IPS-18a (cell line): ENCODE results near the gene ITGAL.

Experiments used
- H3K27ac ChIP-seq: one replicate; pipeline ENCODE4 v1.5.1; 2013; ENCODE audit warnings: low read length
- H3K27me3 ChIP-seq: one replicate; pipeline ENCODE4 v1.6.1; 2013; ENCODE audit warnings: mild to moderate bottlenecking, low read length; ENCODE audit not compliant: control insufficient read depth, insufficient read depth
- H3K36me3 ChIP-seq: one replicate; pipeline ENCODE4 v1.6.1; 2013; ENCODE audit warnings: low read depth, low read length; ENCODE audit not compliant: control insufficient read depth
- H3K4me1 ChIP-seq: one replicate; pipeline ENCODE4 v1.6.1; 2013; ENCODE audit warnings: low read depth, low read length; ENCODE audit not compliant: control insufficient read depth
- H3K4me3 ChIP-seq: one replicate; pipeline ENCODE4 v1.5.1; 2013; ENCODE audit warnings: low read length
- H3K9ac ChIP-seq: one replicate; pipeline ENCODE4 v1.6.1; 2013; ENCODE audit warnings: mild to moderate bottlenecking, low read length, moderate library complexity
- H3K9me3 ChIP-seq: one replicate; pipeline ENCODE4 v1.6.1; 2013; ENCODE audit warnings: low read depth, low read length; ENCODE audit not compliant: control insufficient read depth

The ITGAL gene

GRCh38 chr16:30558789-30559377 lies 86.3 kb downstream of the ITGAL start:
- Histone ChIP-seq H3K4me1 (peaks cover 6% of the 10 kb centered on the region), H3K9ac (peak overlapping the region; percentile 63), H3K27ac (peak overlapping the region; percentile 88), H3K36me3 (peaks cover 9% of the 10 kb centered on the region), H3K27me3 (no peaks in the 10 kb centered on the region), H3K4me3 (peak overlapping the region; percentile 47), H3K9me3 (no peaks in the 10 kb centered on the region)

GRCh38 chr16:30559690-30560089 lies 87.1 kb downstream of the ITGAL start:
- H3K27me3 ChIP-seq = no peaks in the 10 kb centered on the region
- no peaks in the 10 kb centered on the region for H3K9me3 ChIP-seq
- H3K4me3 ChIP-seq = no peak overlapping the region
- no peak overlapping the region for H3K9ac ChIP-seq
- peaks cover 6% of the 10 kb centered on the region for H3K4me1 ChIP-seq
- H3K27ac ChIP-seq = no peak overlapping the region
- peaks cover 3% of the 10 kb centered on the region for H3K36me3 ChIP-seq

DNA sequence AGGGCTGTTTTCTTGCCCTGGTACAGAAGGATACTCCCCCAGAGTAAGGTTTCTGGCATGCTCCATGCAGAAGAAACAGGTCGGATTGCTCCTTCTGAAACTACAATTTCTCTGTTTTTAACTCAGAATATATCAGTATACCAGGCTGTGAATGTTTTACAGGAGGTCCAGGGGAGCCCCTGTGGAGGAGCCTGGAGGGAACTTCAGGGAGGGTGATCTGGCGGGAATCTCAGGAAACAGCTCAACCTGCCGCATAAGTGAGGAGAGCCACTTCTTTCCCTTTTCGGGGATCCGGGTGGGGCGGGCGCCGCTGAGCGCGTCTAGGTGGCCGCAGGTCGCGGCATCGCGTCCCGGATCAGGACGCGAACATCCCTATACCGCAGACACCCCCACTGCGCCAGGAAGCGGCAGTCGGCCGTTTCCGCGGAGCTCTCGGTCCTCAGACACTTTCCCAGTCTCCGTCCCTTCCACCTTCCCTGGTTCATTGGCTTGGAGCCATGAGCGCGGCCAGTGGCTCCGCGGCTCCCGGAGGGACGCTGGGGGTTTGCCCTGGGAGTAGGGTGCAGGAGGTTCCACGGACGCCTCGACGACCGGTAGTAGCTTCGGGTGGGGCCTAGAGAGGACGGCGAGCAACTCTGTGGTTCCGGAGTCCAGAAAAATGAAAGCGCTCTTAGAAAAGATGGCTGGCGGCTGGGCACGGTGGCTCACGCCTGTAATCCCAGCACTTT lies 88.7 kb downstream of the ITGAL start:
- Histone ChIP-seq H3K4me1 (peaks cover 6% of the 10 kb centered on the region), H3K27me3 (no peaks in the 10 kb centered on the region), H3K9me3 (no peaks in the 10 kb centered on the region), H3K4me3 (no peak overlapping the region), H3K9ac (no peak overlapping the region), H3K36me3 (no peaks in the 10 kb centered on the region), H3K27ac (no peak overlapping the region)

DNA sequence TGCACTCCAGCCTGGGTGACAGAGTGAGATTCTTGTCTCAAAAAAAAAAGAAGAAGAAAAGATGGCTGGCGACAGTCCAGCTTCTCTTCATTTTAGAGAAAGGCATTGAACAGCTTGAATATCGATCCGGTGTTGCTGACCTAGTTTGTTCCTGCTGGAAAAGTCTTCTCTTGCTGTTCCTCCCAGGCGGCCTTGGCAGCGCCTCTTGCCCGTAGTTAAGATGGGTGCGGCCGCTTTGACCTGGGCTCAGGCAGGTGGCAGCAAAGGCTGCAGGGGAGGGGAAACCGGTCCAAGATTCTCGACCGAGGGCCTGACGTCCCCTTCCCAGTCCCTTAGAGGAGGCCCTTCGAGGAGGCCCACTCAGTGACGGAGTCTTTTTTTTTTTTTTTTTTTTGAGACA lies 89.5 kb downstream of the ITGAL start:
- Histone ChIP-seq H3K9me3 (no peaks in the 10 kb centered on the region), H3K27me3 (no peaks in the 10 kb centered on the region), H3K36me3 (no peaks in the 10 kb centered on the region), H3K4me3 (no peak overlapping the region), H3K27ac (no peak overlapping the region), H3K9ac (no peak overlapping the region), H3K4me1 (peaks cover 6% of the 10 kb centered on the region)

- H3K4me1 ChIP-seq = no peaks in the 10 kb centered on the region
- H3K4me3 ChIP-seq = no peak overlapping the region
- H3K27ac ChIP-seq = no peak overlapping the region
- H3K9ac ChIP-seq = no peak overlapping the region
- H3K9me3 ChIP-seq = no peaks in the 10 kb centered on the region
- H3K27me3 ChIP-seq = no peaks in the 10 kb centered on the region
- H3K36me3 ChIP-seq = no peaks in the 10 kb centered on the region
These were observed 93.0 kb downstream of the ITGAL start for GRCh38 chr16:30565526-30565925.

- H3K9ac ChIP-seq = no peak overlapping the region
- no peaks in the 10 kb centered on the region for H3K4me1 ChIP-seq
- H3K36me3 ChIP-seq = no peaks in the 10 kb centered on the region
- no peak overlapping the region for H3K27ac ChIP-seq
- H3K4me3 ChIP-seq = no peak overlapping the region
- H3K9me3 ChIP-seq = no peaks in the 10 kb centered on the region
- H3K27me3 ChIP-seq = no peaks in the 10 kb centered on the region
These were observed 93.4 kb downstream of the ITGAL start for GRCh38 chr16:30565984-30566383.

DNA sequence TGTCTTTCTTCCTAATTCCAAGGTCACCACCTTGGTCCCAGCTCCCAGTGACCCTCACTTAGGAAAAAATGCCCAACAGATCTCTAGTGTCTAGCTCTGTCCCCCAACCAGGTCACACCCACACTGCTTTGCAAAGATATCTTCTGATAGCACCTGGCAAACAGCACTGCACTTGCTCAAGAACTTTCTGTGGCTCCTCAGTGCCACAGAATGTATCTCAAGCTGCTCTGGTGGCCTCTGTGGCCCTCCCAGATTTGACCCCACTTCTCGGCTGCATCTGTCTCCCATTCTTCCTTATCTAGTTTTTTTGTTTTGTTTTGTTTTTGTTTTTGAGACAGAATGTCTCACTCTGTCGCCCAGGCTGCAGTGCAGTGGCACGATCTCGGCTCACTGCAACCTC lies 94.0 kb downstream of the ITGAL start:
- Histone ChIP-seq H3K9ac (no peak overlapping the region), H3K27me3 (no peaks in the 10 kb centered on the region), H3K4me3 (no peak overlapping the region), H3K9me3 (no peaks in the 10 kb centered on the region), H3K4me1 (no peaks in the 10 kb centered on the region), H3K36me3 (no peaks in the 10 kb centered on the region), H3K27ac (no peak overlapping the region)

- Histone ChIP-seq H3K9me3 (no peaks in the 10 kb centered on the region), H3K27ac (no peak overlapping the region), H3K9ac (no peak overlapping the region), H3K4me3 (no peak overlapping the region), H3K27me3 (no peaks in the 10 kb centered on the region), H3K4me1 (no peaks in the 10 kb centered on the region), H3K36me3 (no peaks in the 10 kb centered on the region)
These were observed 94.8 kb downstream of the ITGAL start for GRCh38 chr16:30567160-30567990.

- H3K4me3 ChIP-seq = no peak overlapping the region
- no peaks in the 10 kb centered on the region for H3K27me3 ChIP-seq
- no peak overlapping the region for H3K9ac ChIP-seq
- no peaks in the 10 kb centered on the region for H3K9me3 ChIP-seq
- no peaks in the 10 kb centered on the region for H3K36me3 ChIP-seq
- no peak overlapping the region for H3K27ac ChIP-seq
- H3K4me1 ChIP-seq = no peaks in the 10 kb centered on the region
These were observed 95.6 kb downstream of the ITGAL start for GRCh38 chr16:30567991-30568638.

GRCh38 chr16:30569281-30569680 lies 96.7 kb downstream of the ITGAL start:
- Histone ChIP-seq H3K27me3 (no peaks in the 10 kb centered on the region), H3K36me3 (no peaks in the 10 kb centered on the region), H3K9me3 (no peaks in the 10 kb centered on the region), H3K9ac (no peak overlapping the region), H3K4me3 (no peak overlapping the region), H3K4me1 (no peaks in the 10 kb centered on the region), H3K27ac (no peak overlapping the region)
